HEK293T (cell line): ENCODE results near the gene ELK3.

Source experiments
- CTCF ChIA-PET: fragments of 350-600 bp; formaldehyde crosslinking; extraction: SDS; loops from one replicate; lab custom pipeline; 2021; ENCODE audit warnings: antibody characterized with exemption, inconsistent platforms; lab: Yijun Ruan, JAX
- POLR2A ChIA-PET: fragments of 350-600 bp; formaldehyde crosslinking; extraction: SDS; loops from one replicate; lab custom pipeline; 2020; ENCODE audit warnings: antibody characterized with exemption, inconsistent platforms; lab: Yijun Ruan, JAX
- DNase-seq: peaks from one replicate; pipeline ENCODE4 v3.0.0; 2012; ENCODE audit warnings: mixed read lengths; ENCODE audit errors: extremely low spot score
- ARNT ChIP-seq: fragments of 450-650 bp; IDR thresholded peaks from 2 replicates; pipeline ENCODE4 v1.6.1; 2017; ENCODE audit warnings: mild to moderate bottlenecking
- BHLHE40 ChIP-seq: fragments of 450-650 bp; IDR thresholded peaks from 2 replicates; pipeline ENCODE4 v1.6.1; 2016; ENCODE audit warnings: mild to moderate bottlenecking, moderate library complexity, borderline replicate concordance
- CTBP1 ChIP-seq: fragments of 450-650 bp; IDR thresholded peaks from 2 replicates; pipeline ENCODE4 v1.6.1; 2016; ENCODE audit warnings: borderline replicate concordance
- ELF4 ChIP-seq: fragments of 450-650 bp; IDR thresholded peaks from 2 replicates; pipeline ENCODE4 v1.6.1; 2017; ENCODE audit warnings: antibody characterized with exemption
- FOXA1 ChIP-seq: fragments of 450-650 bp; IDR thresholded peaks from 2 replicates; pipeline ENCODE4 v1.6.1; 2016; ENCODE audit warnings: mild to moderate bottlenecking
- FOXK2 ChIP-seq: fragments of 450-650 bp; IDR thresholded peaks from 2 replicates; pipeline ENCODE4 v1.6.1; 2016; ENCODE audit warnings: mild to moderate bottlenecking
- FOXM1 ChIP-seq: fragments of 450-650 bp; IDR thresholded peaks from 2 replicates; pipeline ENCODE4 v1.6.1; 2017; ENCODE audit warnings: mild to moderate bottlenecking, borderline replicate concordance
- HDGF ChIP-seq: fragments of 450-650 bp; IDR thresholded peaks from 2 replicates; pipeline ENCODE4 v1.6.1; 2017; ENCODE audit warnings: antibody characterized with exemption, borderline replicate concordance
- L3MBTL2 ChIP-seq: fragments of 450-650 bp; conservative IDR thresholded peaks from 2 replicates; pipeline ENCODE4 v1.6.1; 2016; ENCODE audit warnings: mild to moderate bottlenecking
- LEF1 ChIP-seq: fragments of 450-650 bp; IDR thresholded peaks from 2 replicates; pipeline ENCODE4 v1.6.1; 2017; ENCODE audit warnings: mild to moderate bottlenecking, borderline replicate concordance
- NFRKB ChIP-seq: fragments of 450-650 bp; IDR thresholded peaks from 2 replicates; pipeline ENCODE4 v1.6.1; 2016; ENCODE audit warnings: mild to moderate bottlenecking, moderate library complexity
- SP1 ChIP-seq: fragments of 450-650 bp; IDR thresholded peaks from 2 replicates; pipeline ENCODE4 v1.6.1; 2017
- SUZ12 ChIP-seq: fragments of 450-650 bp; IDR thresholded peaks from 2 replicates; pipeline ENCODE4 v1.6.1; 2016; ENCODE audit warnings: mild to moderate bottlenecking
- TARDBP ChIP-seq: fragments of 450-650 bp; IDR thresholded peaks from 2 replicates; pipeline ENCODE4 v1.6.1; 2016
- ZNF384 ChIP-seq: fragments of 450-650 bp; IDR thresholded peaks from 2 replicates; pipeline ENCODE4 v1.6.1; 2016
- TF ChIP-seq, protein P1 (sequence below): fragments of 450-650 bp; IDR thresholded peaks from 2 replicates; pipeline ENCODE4 v1.6.1; 2016

ELK3 gene

DNA sequence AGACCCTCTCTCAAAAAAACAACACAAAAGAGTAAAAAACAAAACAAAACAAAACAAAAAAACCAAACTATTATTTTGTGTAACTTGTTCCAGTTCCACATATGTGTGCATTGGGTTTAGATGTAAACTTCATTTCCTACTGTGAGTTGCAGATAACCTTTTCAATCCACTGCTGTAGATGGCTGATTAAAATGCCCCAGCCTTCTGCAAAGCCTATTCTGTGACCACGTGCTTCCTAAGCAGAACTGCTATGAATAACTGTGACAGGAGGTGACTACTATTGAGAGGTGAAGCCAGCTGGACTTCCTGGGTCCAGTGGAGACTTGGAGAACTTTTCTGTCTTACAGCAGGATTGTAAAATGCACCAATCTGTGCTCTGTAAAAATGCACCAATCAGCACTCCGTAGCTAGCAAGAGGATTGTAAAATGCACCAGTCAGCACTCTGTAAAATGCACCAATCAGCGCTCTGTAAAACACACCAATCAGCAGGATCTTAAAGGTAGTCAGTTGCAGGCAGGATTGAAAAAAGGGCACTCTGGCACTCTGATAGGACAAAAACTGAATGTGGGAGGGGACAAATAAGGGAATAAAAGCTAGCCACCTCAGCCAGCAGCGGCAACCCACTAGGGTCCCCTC lies 10.3 kb upstream of the ELK3 start:
- CTCF ChIA-PET: no interaction called here

DNA sequence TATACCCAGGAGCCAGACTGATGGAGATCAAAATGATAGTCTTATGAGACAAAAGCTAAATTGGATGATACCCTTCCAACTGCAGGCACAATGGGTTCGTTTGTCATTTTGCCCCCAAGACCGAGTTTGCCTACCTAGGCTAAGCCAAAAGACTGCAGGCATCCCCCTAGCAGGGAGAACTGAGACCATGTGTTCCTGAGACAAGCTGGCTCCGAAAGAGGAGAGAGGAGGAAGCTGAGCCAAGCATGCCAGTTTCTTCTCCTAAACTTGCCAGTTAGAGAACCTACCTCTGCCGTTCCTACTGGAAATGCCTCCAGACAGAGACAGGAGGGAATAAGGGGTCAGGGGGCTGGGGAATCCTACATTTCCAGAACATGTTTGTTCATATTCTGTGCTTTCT lies 8.3 kb upstream of the ELK3 start:
- DNase-seq: no peak
- ChIA-PET POLR2A (no interaction called here), CTCF (no interaction called here)
- no peak for TF ChIP-seq L3MBTL2

More for the DNA sequence above, 10.3 kb upstream of the ELK3 start:
- POLR2A ChIA-PET: no interaction called here
- TF ChIP-seq ZNF384 (no peak), FOXA1 (no peak), TARDBP (no peak), HDGF (no peak), L3MBTL2 (no peak), ELF4 (no peak), SP1 (no peak)
- TF ChIP-seq, protein P1, sequence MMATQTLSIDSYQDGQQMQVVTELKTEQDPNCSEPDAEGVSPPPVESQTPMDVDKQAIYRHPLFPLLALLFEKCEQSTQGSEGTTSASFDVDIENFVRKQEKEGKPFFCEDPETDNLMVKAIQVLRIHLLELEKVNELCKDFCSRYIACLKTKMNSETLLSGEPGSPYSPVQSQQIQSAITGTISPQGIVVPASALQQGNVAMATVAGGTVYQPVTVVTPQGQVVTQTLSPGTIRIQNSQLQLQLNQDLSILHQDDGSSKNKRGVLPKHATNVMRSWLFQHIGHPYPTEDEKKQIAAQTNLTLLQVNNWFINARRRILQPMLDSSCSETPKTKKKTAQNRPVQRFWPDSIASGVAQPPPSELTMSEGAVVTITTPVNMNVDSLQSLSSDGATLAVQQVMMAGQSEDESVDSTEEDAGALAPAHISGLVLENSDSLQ: no peak
- DNase-seq: no peak

DNA sequence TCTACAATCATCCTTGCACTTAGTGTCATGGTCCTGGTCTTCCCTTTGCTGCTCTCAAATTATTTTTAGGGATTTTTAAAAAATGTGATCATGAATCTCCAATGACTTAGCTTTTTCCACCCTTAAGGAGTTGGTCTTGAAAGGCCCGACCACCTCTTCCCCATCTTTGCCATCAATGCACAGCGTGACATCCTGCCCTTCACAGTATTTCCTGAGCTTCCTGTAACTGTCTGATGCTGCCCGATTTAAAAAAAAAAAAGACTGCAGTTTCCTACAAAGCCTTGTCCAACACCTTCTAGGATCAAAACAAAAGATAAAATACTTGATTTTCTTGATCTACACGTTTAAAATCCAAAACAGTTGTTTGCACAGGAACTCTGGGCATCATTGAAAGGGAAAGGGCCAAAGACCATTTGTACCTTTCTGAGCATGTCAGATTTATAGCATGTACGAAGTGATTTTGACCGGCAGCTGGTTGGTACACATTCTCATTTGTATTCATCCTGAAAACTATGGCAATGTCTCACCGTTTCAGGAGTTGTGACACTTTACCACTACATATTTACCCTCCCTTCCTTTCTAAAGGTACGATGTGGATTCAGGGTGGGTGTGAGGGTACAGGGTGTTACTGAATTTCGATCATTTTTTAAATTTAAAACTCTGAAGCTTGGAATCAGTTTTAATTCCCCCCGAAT lies 7.4 kb upstream of the ELK3 start:
- POLR2A ChIA-PET: no interaction called here

DNA sequence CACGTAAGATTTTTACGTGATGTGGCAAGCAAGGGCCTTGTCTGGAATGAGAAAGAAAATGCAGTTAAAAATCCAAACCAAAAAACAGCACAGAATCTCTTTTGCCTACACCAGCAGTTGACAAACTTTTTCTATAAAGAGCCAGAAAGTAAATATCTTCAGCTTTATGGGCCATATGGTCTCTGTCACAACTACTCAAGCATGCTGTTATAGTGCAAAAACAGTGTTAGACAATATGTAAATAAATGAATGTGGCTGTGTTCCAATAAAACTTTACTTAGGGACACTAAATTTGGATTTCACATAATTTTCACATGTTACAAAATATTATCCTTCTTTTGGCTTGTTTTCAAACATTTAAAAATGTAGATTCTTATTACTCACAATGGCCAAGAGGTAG lies 6.2 kb upstream of the ELK3 start:
- no peak for TF ChIP-seq SUZ12
- no peak for TF ChIP-seq FOXA1
- CTCF ChIA-PET: no interaction called here
- POLR2A ChIA-PET: no interaction called here
- DNase-seq: no peak

More for the DNA sequence above, 7.4 kb upstream of the ELK3 start:
- TF ChIP-seq L3MBTL2 (no peak), ZNF384 (no peak), SUZ12 (no peak), FOXK2 (no peak), LEF1 (no peak), NFRKB (no peak), BHLHE40 (no peak), HDGF (no peak), ELF4 (no peak), SP1 (no peak), TARDBP (no peak), CTBP1 (no peak), FOXM1 (no peak), ARNT (no peak), FOXA1 (no peak)
- TF ChIP-seq, protein P1: no peak
- CTCF ChIA-PET: no interaction called here
- DNase-seq: no peak

DNA sequence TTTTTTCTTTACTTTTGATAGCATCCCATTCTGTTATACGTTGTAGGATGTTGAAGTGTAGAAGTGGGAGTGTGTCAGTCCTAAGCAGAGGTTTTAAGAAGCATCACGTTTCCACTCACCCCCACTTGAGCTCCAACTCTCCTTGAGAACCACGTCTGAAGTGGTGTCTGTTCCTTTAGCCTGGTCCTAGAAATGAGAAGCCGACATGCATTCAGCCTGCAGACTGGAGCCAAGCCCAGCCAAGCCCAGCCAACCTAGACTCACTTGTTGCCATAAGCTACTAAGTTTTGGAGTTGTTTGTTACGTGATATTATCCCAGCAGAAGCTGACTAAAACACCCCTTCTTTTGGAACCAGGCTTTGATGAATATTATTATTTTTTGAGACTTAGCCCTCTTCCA lies 4.4 kb upstream of the ELK3 start:
- CTCF ChIA-PET: no interaction called here
- no peak for DNase-seq
- POLR2A ChIA-PET: no interaction called here
- no peak for TF ChIP-seq HDGF
- TF ChIP-seq, protein P1: no peak
- no peak for TF ChIP-seq TARDBP
- no peak for TF ChIP-seq BHLHE40
- no peak for TF ChIP-seq SUZ12
- TF ChIP-seq ARNT: no peak
- TF ChIP-seq L3MBTL2: no peak

DNA sequence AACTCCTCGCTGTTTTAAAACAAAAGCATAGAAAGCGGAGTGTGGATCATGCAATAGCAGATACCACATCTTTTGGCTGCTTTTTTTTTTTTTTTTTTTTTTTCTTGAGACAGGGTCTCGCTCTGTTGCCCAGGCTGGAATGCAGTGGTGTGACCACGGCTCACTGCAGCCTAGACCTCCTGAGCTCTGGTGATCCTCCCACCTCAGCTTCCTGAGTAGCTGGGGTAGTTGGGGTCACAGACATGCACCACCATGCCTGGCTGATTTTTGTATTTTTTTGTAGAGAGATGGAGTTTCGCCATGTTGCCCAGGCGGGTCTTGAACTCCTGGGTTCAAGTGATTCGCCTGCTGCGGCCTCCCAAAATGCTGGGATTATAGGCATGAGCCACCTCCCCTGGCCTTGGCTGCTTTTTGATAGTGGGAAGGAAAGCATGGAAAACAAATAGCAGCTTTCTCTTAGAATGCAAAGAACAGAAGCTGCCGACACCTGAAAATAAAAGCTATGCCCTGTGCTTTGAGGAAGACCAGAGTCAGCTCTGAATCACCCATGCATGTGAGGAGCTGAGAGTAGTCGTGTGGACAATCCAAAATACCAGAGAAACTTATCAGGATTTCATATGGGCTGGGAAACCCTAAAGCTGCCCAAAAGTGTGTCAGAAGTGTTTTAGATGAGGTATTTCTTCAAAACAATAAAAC lies 3.6 kb upstream of the ELK3 start:
- ChIA-PET CTCF (no interaction called here), POLR2A (no interaction called here)
- no peak for DNase-seq
- TF ChIP-seq ARNT: no peak

DNA sequence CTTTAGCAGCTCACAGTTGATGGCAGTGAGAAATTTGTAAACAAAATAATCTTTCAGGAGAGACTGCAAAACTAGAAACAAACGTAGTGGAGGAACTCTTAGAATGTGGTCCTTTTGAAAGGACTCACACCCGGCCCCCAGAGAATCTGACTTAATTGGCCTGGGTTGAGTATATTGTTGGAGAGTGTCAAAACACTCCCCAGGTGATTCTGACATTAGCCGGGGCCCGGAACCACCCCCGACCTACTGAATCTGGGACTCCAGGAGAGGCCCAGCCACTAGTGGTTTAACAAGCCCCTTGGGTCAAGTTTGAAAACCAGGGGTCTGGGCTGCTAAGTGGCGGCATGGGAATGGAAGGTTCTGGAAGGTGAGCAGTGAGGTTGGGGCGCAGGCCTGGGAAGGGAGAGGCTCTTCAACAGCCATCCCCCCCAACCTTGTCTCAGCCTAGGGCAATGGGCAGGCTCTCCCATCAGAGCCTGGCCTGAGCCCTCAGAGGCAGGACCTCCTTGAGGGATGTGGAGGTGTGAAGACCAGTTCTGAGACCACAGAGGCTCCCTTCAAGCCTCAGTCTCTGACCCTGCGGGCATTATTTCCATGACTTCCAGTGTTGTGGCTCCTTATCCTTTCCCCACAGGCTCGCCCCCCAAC lies 1.1 kb upstream of the ELK3 start:
- ChIA-PET CTCF (no interaction called here), POLR2A (no interaction called here)
- DNase-seq: no peak
- no peak for TF ChIP-seq SUZ12
- TF ChIP-seq NFRKB: no peak
